ENCODE data around the gene MT1H. TPM values are rescaled to one million over a fixed set of nuclear protein-coding genes. Genes with fewer than 3 reads are reported as not detected.
A peak's percentile ranks its signal among the peaks of the same experiment; 100 is the strongest.
"Not testable (repeated sequence)": the region's sequence is repeated elsewhere in the genome, so short reads cannot be mapped to it uniquely, and the experiment has no call there.

MT1H gene
- total and polyA plus RNA-seq, 2 experiments from 2014 or later = not detected

- no peaks in the 10 kb centered on the region for H4K20me1 ChIP-seq (ENCODE audit: insufficient read depth)
- H3K9ac ChIP-seq = no peak within 1 kb of the TSS
- H3K4me1 ChIP-seq (ENCODE audit: insufficient read depth) = no peaks in the 10 kb centered on the region
- H3K9me2 ChIP-seq (ENCODE audit: insufficient read depth) = no peaks in the 10 kb centered on the region
- peak within 1 kb of the TSS; percentile 59 for H3K4me2 ChIP-seq (ENCODE audit: unreplicated experiment)
- DNase-seq = peak; percentile 64
- peak within 1 kb of the TSS; percentile 52 for H3K4me3 ChIP-seq
- H3K79me2 ChIP-seq (ENCODE audit: insufficient read depth) = no peaks in the 10 kb centered on the region
- no peak within 1 kb of the TSS for H3K27ac ChIP-seq
- peak within 1 kb of the TSS; percentile 61 for H2AFZ ChIP-seq
- H3K9me3 ChIP-seq (ENCODE audit: low read depth) = no peaks in the 10 kb centered on the region
- in situ Hi-C loops (cut with MboI) = no loop called here
- no peak for TF ChIP-seq EZH2 (IDR thresholded peaks at IDR 0.05; ENCODE audit: insufficient read depth, poor library complexity, severe bottlenecking)
- no peak for TF ChIP-seq EZH2phosphoT487 (IDR thresholded peaks at IDR 0.05; ENCODE audit: insufficient read depth, low read depth)
- H3F3A ChIP-seq (ENCODE audit: insufficient read depth) = no peaks in the 10 kb centered on the region
- WGBS, 2 experiments (ENCODE audit: low coverage in 1 of 2, low lambda C conversion rate in 2 of 2, missing lambda C conversion rate in 2 of 2) = 7 to 9% methylated on average over 24 to 40 of the region's 46 CpGs
- no peaks in the 10 kb centered on the region for H3K36me3 ChIP-seq (ENCODE audit: low read depth)
- peaks cover 14% of the 10 kb centered on the region; the same call in 1 of the 2 replicates for H3K27me3 ChIP-seq (replicated peaks; ENCODE audit: insufficient read depth)
These were observed 11.9 kb upstream of the MT1H start, which contains the start of gene MT1F for GRCh38 chr16:56657555-56658326. TSS of gene MT1F (plus strand) at chr16:56657959. CDS start at chr16:56658059, 100 bp downstream.

- in situ Hi-C loops (cut with MboI) = no loop called here
- H3K27ac ChIP-seq = no peak overlapping the region
- no peaks in the 10 kb centered on the region for H3K79me2 ChIP-seq (ENCODE audit: insufficient read depth)
- peak overlapping the region; percentile 61 for H2AFZ ChIP-seq
- peak overlapping the region; percentile 59 for H3K4me2 ChIP-seq (ENCODE audit: unreplicated experiment)
- 42 to 43% methylated on average over 10 of the region's 10 CpGs for WGBS, 2 experiments (ENCODE audit: low coverage in 1 of 2, low lambda C conversion rate in 2 of 2, missing lambda C conversion rate in 2 of 2)
- H3K9me3 ChIP-seq (ENCODE audit: low read depth) = no peaks in the 10 kb centered on the region
- H3F3A ChIP-seq (ENCODE audit: insufficient read depth) = no peaks in the 10 kb centered on the region
- TF ChIP-seq EZH2 (IDR thresholded peaks at IDR 0.05; ENCODE audit: insufficient read depth, poor library complexity, severe bottlenecking) (no peak), EZH2phosphoT487 (IDR thresholded peaks at IDR 0.05; ENCODE audit: insufficient read depth, low read depth) (no peak)
- no peak for DNase-seq
- H3K9me2 ChIP-seq (ENCODE audit: insufficient read depth) = no peaks in the 10 kb centered on the region
- no peaks in the 10 kb centered on the region for H3K4me1 ChIP-seq (ENCODE audit: insufficient read depth)
- peak overlapping the region; percentile 52 for H3K4me3 ChIP-seq
- no peaks in the 10 kb centered on the region for H4K20me1 ChIP-seq (ENCODE audit: insufficient read depth)
- peaks cover 14% of the 10 kb centered on the region; the same call in 1 of the 2 replicates for H3K27me3 ChIP-seq (replicated peaks; ENCODE audit: insufficient read depth)
- H3K9ac ChIP-seq = no peak overlapping the region
- H3K36me3 ChIP-seq (ENCODE audit: low read depth) = no peaks in the 10 kb centered on the region
These were observed 11.2 kb upstream of the MT1H start for GRCh38 chr16:56658327-56658875.

- WGBS, 2 experiments (ENCODE audit: low coverage in 1 of 2, low lambda C conversion rate in 2 of 2, missing lambda C conversion rate in 2 of 2) = 35 to 40% methylated on average over 29 to 48 of the region's 48 CpGs
- Histone ChIP-seq H3K4me1 (ENCODE audit: insufficient read depth) (no peaks in the 10 kb centered on the region), H3K36me3 (ENCODE audit: low read depth) (no peaks in the 10 kb centered on the region), H3K27ac (no peak overlapping the region), H3K9ac (no peak overlapping the region), H4K20me1 (ENCODE audit: insufficient read depth) (no peaks in the 10 kb centered on the region), H3K9me2 (ENCODE audit: insufficient read depth) (no peaks in the 10 kb centered on the region), H3K79me2 (ENCODE audit: insufficient read depth) (no peaks in the 10 kb centered on the region), H3F3A (ENCODE audit: insufficient read depth) (no peaks in the 10 kb centered on the region), H2AFZ (no peak overlapping the region), H3K9me3 (ENCODE audit: low read depth) (no peaks in the 10 kb centered on the region), H3K4me3 (no peak overlapping the region), H3K4me2 (ENCODE audit: unreplicated experiment) (no peak overlapping the region), H3K27me3 (replicated peaks; ENCODE audit: insufficient read depth) (peaks cover 20% of the 10 kb centered on the region)
- in situ Hi-C loops (cut with MboI) = no loop called here
- no peak for DNase-seq
- no peak for TF ChIP-seq EZH2phosphoT487 (IDR thresholded peaks at IDR 0.05; ENCODE audit: insufficient read depth, low read depth)
- TF ChIP-seq EZH2 (IDR thresholded peaks at IDR 0.05; ENCODE audit: insufficient read depth, poor library complexity, severe bottlenecking) = no peak
These were observed 7.0 kb upstream of the MT1H start for GRCh38 chr16:56662357-56663354.

GRCh38 chr16:56664506-56664905 lies 5.1 kb upstream of the MT1H start:
- DNase-seq = no peak
- WGBS, 2 experiments (ENCODE audit: low coverage in 1 of 2, low lambda C conversion rate in 2 of 2, missing lambda C conversion rate in 2 of 2) = 86 to 89% methylated on average over 1 of the region's 1 CpG
- H3K4me1 ChIP-seq (ENCODE audit: insufficient read depth) = no peaks in the 10 kb centered on the region
- no peaks in the 10 kb centered on the region for H3K9me2 ChIP-seq (ENCODE audit: insufficient read depth)
- no peak overlapping the region for H3K4me3 ChIP-seq
- H2AFZ ChIP-seq = no peak overlapping the region
- in situ Hi-C loops (cut with MboI) = no loop called here
- no peak overlapping the region for H3K4me2 ChIP-seq (ENCODE audit: unreplicated experiment)
- H3K36me3 ChIP-seq (ENCODE audit: low read depth) = no peaks in the 10 kb centered on the region
- no peak overlapping the region for H3K27ac ChIP-seq
- H3K27me3 ChIP-seq (replicated peaks; ENCODE audit: insufficient read depth) = peaks cover 32% of the 10 kb centered on the region
- no peaks in the 10 kb centered on the region for H3K79me2 ChIP-seq (ENCODE audit: insufficient read depth)
- no peaks in the 10 kb centered on the region for H4K20me1 ChIP-seq (ENCODE audit: insufficient read depth)
- no peaks in the 10 kb centered on the region for H3F3A ChIP-seq (ENCODE audit: insufficient read depth)
- TF ChIP-seq EZH2phosphoT487 (IDR thresholded peaks at IDR 0.05; ENCODE audit: insufficient read depth, low read depth) = no peak
- TF ChIP-seq EZH2 (IDR thresholded peaks at IDR 0.05; ENCODE audit: insufficient read depth, poor library complexity, severe bottlenecking) = no peak
- no peak overlapping the region for H3K9ac ChIP-seq
- no peaks in the 10 kb centered on the region for H3K9me3 ChIP-seq (ENCODE audit: low read depth)

GRCh38 chr16:56665286-56666261 lies 4.0 kb upstream of the MT1H start:
- H2AFZ ChIP-seq; H3K4me2 ChIP-seq (ENCODE audit: unreplicated experiment); H3K9me2 ChIP-seq (ENCODE audit: insufficient read depth); H3K4me3 ChIP-seq; DNase-seq; in situ Hi-C loops (cut with MboI); H3K79me2 ChIP-seq (ENCODE audit: insufficient read depth); H3K9ac ChIP-seq; H4K20me1 ChIP-seq (ENCODE audit: insufficient read depth); H3K27ac ChIP-seq; H3K9me3 ChIP-seq (ENCODE audit: low read depth); H3K4me1 ChIP-seq (ENCODE audit: insufficient read depth); H3K36me3 ChIP-seq (ENCODE audit: low read depth); H3F3A ChIP-seq (ENCODE audit: insufficient read depth): not testable (repeated sequence)
- 59 to 65% methylated on average over 8 of the region's 8 CpGs for WGBS, 2 experiments (ENCODE audit: low coverage in 1 of 2, low lambda C conversion rate in 2 of 2, missing lambda C conversion rate in 2 of 2)
- peaks cover 30% of the 10 kb centered on the region for H3K27me3 ChIP-seq (replicated peaks; ENCODE audit: insufficient read depth)
